NCI-H526 (cell line): Measurements from ENCODE around the gene PLEKHH1.
"Not testable (repeated sequence)": the region's sequence is repeated elsewhere in the genome, so short reads cannot be mapped to it uniquely, and the experiment has no call there.

ENCODE experiments used
- DNase-seq, 2 experiments: peaks; one replicate each; lab custom pipeline; 2025; lab: John Stamatoyannopoulos, UW

Gene PLEKHH1

GRCh38 chr14:67533754-67534085 lies 630 bp downstream of the PLEKHH1 start:
- DNase-seq = peak; percentile 51 to 70

GRCh38 chr14:67536087-67536486 lies 3.0 kb downstream of the PLEKHH1 start:
- no peak for DNase-seq

- DNase-seq = no peak
Observed at GRCh38 chr14:67537736-67538135, 4.6 kb downstream of the PLEKHH1 start.

- DNase-seq = no peak
Observed at GRCh38 chr14:67538501-67538900, 5.4 kb downstream of the PLEKHH1 start.

GRCh38 chr14:67539116-67539515 lies 6.0 kb downstream of the PLEKHH1 start:
- DNase-seq = no peak

GRCh38 chr14:67541448-67542387 lies 8.6 kb downstream of the PLEKHH1 start:
- DNase-seq = no peak

- DNase-seq = not testable (repeated sequence)
Observed at GRCh38 chr14:67542620-67543019, 9.5 kb downstream of the PLEKHH1 start.

- DNase-seq = no peak
Observed at GRCh38 chr14:67544590-67544989, 11.5 kb downstream of the PLEKHH1 start.

GRCh38 chr14:67547224-67547780 lies 14.2 kb downstream of the PLEKHH1 start:
- DNase-seq = no peak

- DNase-seq = no peak
Observed at GRCh38 chr14:67549734-67550133, 16.6 kb downstream of the PLEKHH1 start.

GRCh38 chr14:67551123-67551522 lies 18.0 kb downstream of the PLEKHH1 start:
- DNase-seq = no peak

- DNase-seq = no peak
Observed at GRCh38 chr14:67551940-67552339, 18.9 kb downstream of the PLEKHH1 start.

GRCh38 chr14:67553547-67553946 lies 20.5 kb downstream of the PLEKHH1 start:
- DNase-seq = no peak

GRCh38 chr14:67554341-67554740 lies 21.3 kb downstream of the PLEKHH1 start:
- DNase-seq = no peak

- no peak for DNase-seq
Observed at GRCh38 chr14:67555518-67556090, 22.5 kb downstream of the PLEKHH1 start.

GRCh38 chr14:67556671-67557070 lies 23.6 kb downstream of the PLEKHH1 start:
- no peak for DNase-seq

GRCh38 chr14:67557118-67557517 lies 24.0 kb downstream of the PLEKHH1 start:
- DNase-seq = no peak

- no peak for DNase-seq
Observed at GRCh38 chr14:67557656-67558055, 24.6 kb downstream of the PLEKHH1 start.

GRCh38 chr14:67559639-67560038 lies 26.5 kb downstream of the PLEKHH1 start:
- DNase-seq = no peak

- DNase-seq = no peak
Observed at GRCh38 chr14:67562025-67562775, 29.1 kb downstream of the PLEKHH1 start.

GRCh38 chr14:67562776-67563150 lies 29.7 kb downstream of the PLEKHH1 start:
- no peak for DNase-seq

GRCh38 chr14:67564236-67564635 lies 31.1 kb downstream of the PLEKHH1 start:
- no peak for DNase-seq

- DNase-seq = no peak
Observed at GRCh38 chr14:67566908-67567307, 33.8 kb downstream of the PLEKHH1 start.
